ENCODE data around the gene ABCC8.

DNA sequence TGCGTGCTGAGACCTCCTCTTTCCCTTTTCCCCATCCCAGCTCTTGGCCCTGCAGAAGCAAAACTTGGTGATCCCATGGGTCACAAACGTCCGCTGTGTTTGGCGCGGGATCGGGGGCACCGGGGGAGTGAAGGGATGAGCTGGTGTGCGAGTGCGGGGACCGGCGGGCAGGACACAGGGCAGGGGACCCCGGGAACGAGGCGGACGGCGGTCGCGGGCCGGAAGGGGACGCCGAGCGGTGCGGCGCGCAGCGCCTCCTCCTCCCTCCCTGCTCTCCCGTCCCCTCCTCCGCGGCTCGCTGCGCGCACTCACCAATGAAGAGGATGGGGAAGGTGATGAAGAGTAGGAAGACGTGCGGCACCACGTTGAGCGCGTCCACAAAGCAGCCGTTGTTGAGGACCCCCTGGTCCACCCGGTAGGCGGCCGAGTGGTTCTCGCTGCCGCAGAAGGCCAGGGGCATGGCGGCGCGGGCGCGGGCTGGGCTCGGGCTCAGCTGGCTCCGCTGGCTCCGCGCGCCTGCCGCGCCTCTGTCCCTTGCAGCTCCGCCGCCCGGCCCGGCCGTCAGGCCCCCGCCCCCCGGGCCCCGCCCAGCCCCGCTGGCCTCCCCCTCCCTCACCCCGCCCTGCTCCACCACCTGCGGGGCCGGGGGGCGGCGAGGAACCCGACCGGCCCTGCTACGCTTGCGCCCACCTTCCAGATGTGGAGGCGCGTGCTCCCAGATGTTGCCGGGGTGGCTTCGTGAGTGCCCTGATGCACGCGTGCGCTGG lies at the start of gene ABCC8:
- TF ChIP-seq POLR2A (IDR thresholded peaks at IDR 0.05), result no peak
- TF ChIP-seq, protein P1, sequence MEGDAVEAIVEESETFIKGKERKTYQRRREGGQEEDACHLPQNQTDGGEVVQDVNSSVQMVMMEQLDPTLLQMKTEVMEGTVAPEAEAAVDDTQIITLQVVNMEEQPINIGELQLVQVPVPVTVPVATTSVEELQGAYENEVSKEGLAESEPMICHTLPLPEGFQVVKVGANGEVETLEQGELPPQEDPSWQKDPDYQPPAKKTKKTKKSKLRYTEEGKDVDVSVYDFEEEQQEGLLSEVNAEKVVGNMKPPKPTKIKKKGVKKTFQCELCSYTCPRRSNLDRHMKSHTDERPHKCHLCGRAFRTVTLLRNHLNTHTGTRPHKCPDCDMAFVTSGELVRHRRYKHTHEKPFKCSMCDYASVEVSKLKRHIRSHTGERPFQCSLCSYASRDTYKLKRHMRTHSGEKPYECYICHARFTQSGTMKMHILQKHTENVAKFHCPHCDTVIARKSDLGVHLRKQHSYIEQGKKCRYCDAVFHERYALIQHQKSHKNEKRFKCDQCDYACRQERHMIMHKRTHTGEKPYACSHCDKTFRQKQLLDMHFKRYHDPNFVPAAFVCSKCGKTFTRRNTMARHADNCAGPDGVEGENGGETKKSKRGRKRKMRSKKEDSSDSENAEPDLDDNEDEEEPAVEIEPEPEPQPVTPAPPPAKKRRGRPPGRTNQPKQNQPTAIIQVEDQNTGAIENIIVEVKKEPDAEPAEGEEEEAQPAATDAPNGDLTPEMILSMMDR (IDR thresholded peaks at IDR 0.05), result no peak
